T-helper 1 cell treated with Interleukin-12 subunit alpha and Interleukin-12 subunit beta and Interleukin-4 antibody, amounts not matched to agents 30 ng/mL and 1 ng/mL, for 36 hours (primary cell): Measurements from ENCODE around the gene TREX2. TPM values are rescaled to one million over a fixed set of nuclear protein-coding genes. Genes with fewer than 3 reads are reported as not detected.

ENCODE experiments used
- intact Hi-C: fragments of 100-400 bp; cut with micrococcal nuclease; formaldehyde crosslinking; loops from one replicate; pipeline ENCODE4 v1.15.1; 2024
- total RNA-seq: library from RNA; stranded (reverse); gene quantifications from 2 replicates; pipeline ENCODE4 v1.2.3, GENCODE V29; 2022

TREX2 gene
- total RNA-seq, 1 donor from 2014 or later: 2.4 TPM

- intact Hi-C loops: no loop called here
These were observed 5.2 kb downstream of the TREX2 start for GRCh38 chrX:153440556-153441135.

- intact Hi-C loops: no loop called here
These were observed 5.9 kb downstream of the TREX2 start for GRCh38 chrX:153439977-153440376.

- intact Hi-C loops: no loop called here
These were observed 7.3 kb downstream of the TREX2 start for GRCh38 chrX:153438532-153438931.

DNA sequence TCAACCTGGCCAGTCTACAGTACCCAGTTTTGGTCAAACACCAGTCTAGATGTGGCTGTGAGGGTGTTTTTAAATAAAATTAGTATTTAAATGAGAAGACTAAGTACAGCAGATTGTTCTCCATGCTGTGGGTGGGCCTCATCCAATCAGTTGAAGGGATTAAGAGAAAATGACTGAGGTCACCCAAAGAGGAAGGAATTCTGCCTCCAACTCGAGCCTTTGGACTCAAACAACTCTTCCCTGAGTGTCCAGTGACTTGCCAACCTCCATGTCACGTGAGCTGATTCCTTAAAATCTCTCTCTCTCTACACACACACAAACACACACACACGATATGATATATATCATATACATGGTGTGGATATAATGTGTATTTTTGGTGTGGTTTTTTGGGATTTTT lies 10.0 kb downstream of the TREX2 start:
- intact Hi-C loops: no loop called here

- intact Hi-C loops: no loop called here
These were observed 11.1 kb downstream of the TREX2 start for GRCh38 chrX:153434801-153435200.

- intact Hi-C loops: no loop called here
These were observed 12.0 kb downstream of the TREX2 start for GRCh38 chrX:153433781-153434285.

DNA sequence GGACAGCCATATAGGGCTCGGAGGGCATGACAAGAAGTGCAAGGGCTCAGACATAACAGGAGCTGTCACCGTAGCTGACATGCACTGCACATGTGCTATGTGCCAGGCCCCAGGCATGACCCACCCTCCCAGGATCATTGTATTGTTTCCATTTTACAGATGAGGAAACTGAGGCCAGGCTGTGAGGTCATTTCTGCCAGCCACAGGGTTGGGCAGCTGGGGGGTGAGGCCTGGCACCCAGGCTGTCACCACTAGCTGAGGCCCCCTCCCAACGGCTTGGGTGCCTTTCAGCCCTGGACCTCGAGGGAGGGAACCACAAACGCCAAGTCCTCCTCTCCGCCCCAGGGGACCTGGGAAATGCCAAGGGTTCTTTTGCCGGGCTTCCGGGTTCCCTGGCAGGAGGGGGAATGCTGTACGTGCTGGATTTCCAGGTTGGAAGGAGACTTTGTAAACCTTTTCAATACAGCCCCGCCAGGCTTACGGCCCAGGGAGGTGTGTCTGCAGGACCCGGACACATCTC lies 12.6 kb downstream of the TREX2 start:
- intact Hi-C loops: no loop called here

DNA sequence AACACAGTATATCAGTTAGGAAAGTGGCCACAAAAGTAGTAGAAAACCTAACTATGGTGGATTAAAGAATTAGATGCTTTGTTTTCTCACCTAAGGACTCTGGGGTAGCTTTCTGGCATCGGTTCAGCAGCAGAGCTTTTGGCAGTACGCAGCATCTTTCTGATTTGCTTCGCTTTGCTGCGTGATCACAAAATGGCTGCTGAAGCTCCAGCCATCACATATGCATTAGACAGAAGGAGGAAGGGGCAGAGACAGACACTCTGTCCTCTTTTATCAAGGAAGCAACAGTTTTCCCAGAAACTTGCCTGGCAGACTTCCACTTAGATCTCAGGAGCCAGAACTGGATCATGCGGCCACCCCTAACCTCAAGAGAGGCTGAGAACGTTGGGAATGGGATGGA lies 15.1 kb downstream of the TREX2 start:
- intact Hi-C loops: no loop called here

- intact Hi-C loops: no loop called here
These were observed 19.7 kb downstream of the TREX2 start for GRCh38 chrX:153426204-153426603.

GRCh38 chrX:153423652-153424051 lies 22.2 kb downstream of the TREX2 start:
- intact Hi-C loops: no loop called here

DNA sequence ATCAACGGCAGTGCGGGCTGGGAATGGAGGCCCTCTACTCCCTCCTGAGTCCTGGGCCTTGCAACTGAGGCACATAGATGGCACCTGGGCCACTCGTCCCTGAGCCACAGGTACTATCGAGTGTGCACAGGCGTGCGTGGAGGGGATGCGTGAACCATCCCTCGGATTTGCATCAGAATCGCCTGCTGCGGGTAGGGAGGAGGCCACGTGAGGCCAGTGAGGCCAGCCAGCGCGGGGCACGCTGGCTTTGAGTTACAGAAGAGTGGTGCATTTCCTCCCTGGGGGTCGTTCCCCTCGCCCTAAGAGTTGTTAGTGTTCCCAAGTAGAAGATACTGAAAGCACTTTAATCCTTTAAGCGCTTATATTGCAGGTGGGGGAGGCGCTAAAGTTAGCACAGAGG lies 24.0 kb downstream of the TREX2 start:
- intact Hi-C loops: no loop called here

- intact Hi-C loops: no loop called here
These were observed 24.8 kb downstream of the TREX2 start for GRCh38 chrX:153420851-153421599.

- intact Hi-C loops: no loop called here
These were observed 28.2 kb downstream of the TREX2 start for GRCh38 chrX:153417637-153418036.

DNA sequence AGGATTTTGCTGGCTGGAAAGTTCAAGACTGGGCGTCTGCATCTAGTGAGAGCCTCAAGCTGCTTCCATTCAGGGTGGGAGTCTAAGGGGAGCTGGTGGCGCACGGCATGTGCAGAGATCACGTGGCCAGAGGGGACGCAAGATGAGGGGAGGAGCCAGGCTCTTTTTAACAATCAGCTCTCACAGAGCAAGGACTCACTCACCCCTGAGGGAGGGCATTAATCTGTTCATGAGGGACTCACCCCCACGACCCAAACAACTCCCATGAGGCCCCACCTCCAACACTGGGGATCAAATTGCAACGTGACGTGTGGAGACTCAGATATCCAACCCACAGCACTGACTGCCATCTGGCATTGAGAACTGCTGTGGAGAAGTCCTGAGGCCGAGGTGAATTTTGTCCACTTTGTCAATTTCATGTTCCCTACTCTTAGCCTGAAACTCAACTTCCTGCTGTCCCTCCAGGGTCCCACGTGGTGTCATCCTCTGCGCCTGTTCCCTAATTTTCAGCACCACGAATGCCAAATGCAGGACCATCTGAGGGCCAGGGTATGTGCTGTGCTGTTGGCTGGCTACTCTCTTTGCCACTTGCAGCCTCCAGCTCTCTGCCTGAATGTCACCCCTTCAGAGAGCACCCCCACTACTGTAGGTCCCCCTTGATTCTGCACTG lies 28.9 kb downstream of the TREX2 start:
- intact Hi-C loops: no loop called here

DNA sequence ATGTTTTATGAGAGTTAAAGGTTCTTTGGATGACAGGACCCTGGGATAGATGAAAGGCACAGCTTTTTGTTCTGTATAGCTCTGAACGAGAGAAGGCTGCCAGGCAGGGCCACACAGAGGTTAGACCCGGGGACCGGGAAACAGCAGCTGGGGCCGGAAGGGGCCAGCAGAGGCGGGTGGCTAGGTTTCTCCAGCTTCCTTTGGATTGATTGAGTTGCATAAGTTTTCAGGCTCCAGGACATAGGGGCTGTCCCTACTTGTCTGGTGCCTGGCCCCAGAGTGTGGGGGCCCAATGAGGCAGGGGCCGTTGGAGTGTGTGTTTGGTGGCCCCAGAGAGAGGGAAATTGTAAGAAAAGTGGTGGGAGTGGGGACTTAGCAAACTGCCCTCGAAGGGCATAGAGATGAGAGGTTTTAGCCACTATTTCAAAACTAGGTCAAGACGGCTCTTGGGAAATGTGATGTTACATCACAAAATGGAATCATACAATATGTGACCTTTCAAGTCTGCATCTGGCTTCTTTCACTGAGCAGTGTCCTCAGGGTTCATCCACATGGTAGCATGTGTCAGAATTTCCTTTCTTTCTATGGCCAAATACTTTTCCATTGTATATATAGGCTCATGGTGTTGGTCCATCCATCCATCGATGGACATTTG lies 30.9 kb downstream of the TREX2 start:
- intact Hi-C loops: no loop called here

GRCh38 chrX:153413731-153414130 lies 32.1 kb downstream of the TREX2 start:
- intact Hi-C loops: no loop called here

DNA sequence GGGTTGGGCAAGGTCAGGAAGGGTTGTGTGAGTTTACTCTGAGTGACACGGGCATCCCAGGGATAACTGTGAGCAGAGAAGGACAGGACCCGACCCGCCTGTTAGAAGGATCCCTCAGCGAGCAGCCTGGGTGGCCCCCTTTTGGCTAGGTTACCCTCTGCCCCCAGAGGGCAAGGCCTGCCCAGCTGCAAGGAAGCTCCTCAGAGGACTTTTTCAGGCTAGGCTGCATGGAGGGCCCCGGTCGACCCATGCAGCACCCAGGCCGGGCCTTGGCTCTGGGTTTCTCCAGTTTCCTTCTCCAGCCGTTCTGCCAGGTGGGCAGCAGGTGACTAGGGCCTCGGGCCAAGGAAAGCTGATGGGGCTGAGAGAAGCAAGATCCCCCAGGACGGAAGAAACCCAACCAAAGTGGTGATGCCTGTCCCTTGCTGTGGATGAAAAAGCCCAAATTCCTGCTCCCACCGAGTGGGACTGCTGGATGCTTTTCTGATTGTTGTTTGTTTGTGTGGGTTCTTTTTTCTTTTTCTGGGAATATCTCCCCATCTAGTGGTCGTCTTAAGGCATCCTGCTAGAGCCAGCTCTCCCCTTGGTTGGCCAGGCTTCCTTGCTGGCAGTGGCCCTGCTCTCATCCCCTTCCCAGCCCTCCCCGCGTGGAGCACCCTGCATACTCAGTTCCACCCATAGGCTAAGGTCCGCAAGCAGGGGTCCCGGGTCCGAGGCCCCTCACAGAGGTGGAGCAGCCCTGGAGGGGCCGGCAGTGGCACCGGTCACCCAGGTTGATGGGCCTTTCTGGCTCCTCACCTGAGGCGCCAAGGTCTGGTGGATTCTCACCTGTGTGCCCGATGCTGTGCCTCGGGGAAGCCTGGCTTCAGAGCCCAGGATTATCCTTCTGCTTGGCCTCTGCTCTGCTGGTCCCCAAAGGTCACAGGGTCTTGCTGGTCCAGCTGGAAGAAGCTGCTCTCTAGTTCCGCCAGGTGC lies 32.8 kb downstream of the TREX2 start:
- intact Hi-C loops: no loop called here

GRCh38 chrX:153411988-153412574 lies 33.8 kb downstream of the TREX2 start:
- intact Hi-C loops: loop anchor here (1.0 kb wide), 2 partner anchors 58 to 78 kb away; partner anchors contain the start of genes HAUS7 and ZNF275

- intact Hi-C loops: loop anchor here (1.0 kb wide), 2 partner anchors 59 to 77 kb away; partner anchors contain the start of genes HAUS7 and ZNF275
These were observed 34.4 kb downstream of the TREX2 start, which contains the start of gene ZFP92 for GRCh38 chrX:153411255-153411987. TSS of gene ZFP92 (plus strand) at chrX:153411472. CDS start at chrX:153418323, 6,851 bp downstream.
